ENCODE data around the gene NR2C2.
A peak's percentile ranks its signal among the peaks of the same experiment; 100 is the strongest.
"Not testable (repeated sequence)": the region's sequence is repeated elsewhere in the genome, so short reads cannot be mapped to it uniquely, and the experiment has no call there.

NR2C2 gene

GRCh38 chr3:14962762-14963161 is 15.4 kb downstream of the NR2C2 start:
- DNase-seq, result no peak

- no peak for DNase-seq
Measured at GRCh38 chr3:14967285-14967684, 19.9 kb downstream of the NR2C2 start.

- no peak for DNase-seq
Measured at GRCh38 chr3:14969671-14970070, 22.3 kb downstream of the NR2C2 start.

GRCh38 chr3:14976317-14976716 is 28.9 kb downstream of the NR2C2 start:
- DNase-seq, result no peak

- DNase-seq, result no peak
Measured at GRCh38 chr3:14980689-14981088, 33.3 kb downstream of the NR2C2 start.

- no peak for DNase-seq
Measured at GRCh38 chr3:14984581-14985113, 37.3 kb downstream of the NR2C2 start.

- peak; percentile 46 for DNase-seq
Measured at GRCh38 chr3:14988988-14989394, 41.6 kb downstream of the NR2C2 start.

GRCh38 chr3:14989943-14990779 is 42.8 kb downstream of the NR2C2 start:
- no peak for DNase-seq

GRCh38 chr3:14990780-14991148 is 43.4 kb downstream of the NR2C2 start:
- DNase-seq, result no peak

GRCh38 chr3:14991151-14991742 is 43.9 kb downstream of the NR2C2 start:
- no peak for DNase-seq

GRCh38 chr3:14991818-14992612 is 44.6 kb downstream of the NR2C2 start:
- DNase-seq, result no peak

GRCh38 chr3:14997941-14998340 is 50.6 kb downstream of the NR2C2 start:
- DNase-seq, result no peak

GRCh38 chr3:14999182-14999581 is 51.8 kb downstream of the NR2C2 start:
- DNase-seq, result not testable (repeated sequence)

GRCh38 chr3:15007681-15008141 is 60.3 kb downstream of the NR2C2 start:
- DNase-seq, result no peak

GRCh38 chr3:15009167-15009566 is 61.8 kb downstream of the NR2C2 start:
- DNase-seq, result no peak

GRCh38 chr3:15010664-15011063 is 63.3 kb downstream of the NR2C2 start:
- no peak for DNase-seq

- DNase-seq, result peak; percentile 32
Measured at GRCh38 chr3:15011174-15011573, 63.8 kb downstream of the NR2C2 start.

GRCh38 chr3:15014606-15015328 is 67.4 kb downstream of the NR2C2 start:
- DNase-seq, result no peak

- DNase-seq, result no peak
Measured at GRCh38 chr3:15015456-15015855, 68.1 kb downstream of the NR2C2 start.

GRCh38 chr3:15017191-15017590 is 69.8 kb downstream of the NR2C2 start:
- no peak for DNase-seq

- no peak for DNase-seq
Measured at GRCh38 chr3:15023249-15023648, 75.9 kb downstream of the NR2C2 start.

- no peak for DNase-seq
Measured at GRCh38 chr3:15023719-15024118, 76.3 kb downstream of the NR2C2 start.

- no peak for DNase-seq
Measured at GRCh38 chr3:15029625-15030024, 82.2 kb downstream of the NR2C2 start.

Data from stimulated activated CD8-positive, alpha-beta memory T cell treated with anti-CD3 and anti-CD28 coated beads, Interleukin-4, amount 100 ng/mL, for 48 hours (primary cell).